ENCODE measurements around the gene NSL1. TPM values are rescaled to one million over a fixed set of nuclear protein-coding genes. Genes with fewer than 3 reads are reported as not detected.

The NSL1 gene
- polyA plus RNA-seq, 3 donors = 8.4 to 21.1 (median 20.7) TPM

GRCh38 chr1:212696721-212697331 lies 94.8 kb downstream of the NSL1 start:
- 68 to 93% (median 88%) methylated on average over 13 of the region's 13 CpGs for WGBS, 3 donors

DNA sequence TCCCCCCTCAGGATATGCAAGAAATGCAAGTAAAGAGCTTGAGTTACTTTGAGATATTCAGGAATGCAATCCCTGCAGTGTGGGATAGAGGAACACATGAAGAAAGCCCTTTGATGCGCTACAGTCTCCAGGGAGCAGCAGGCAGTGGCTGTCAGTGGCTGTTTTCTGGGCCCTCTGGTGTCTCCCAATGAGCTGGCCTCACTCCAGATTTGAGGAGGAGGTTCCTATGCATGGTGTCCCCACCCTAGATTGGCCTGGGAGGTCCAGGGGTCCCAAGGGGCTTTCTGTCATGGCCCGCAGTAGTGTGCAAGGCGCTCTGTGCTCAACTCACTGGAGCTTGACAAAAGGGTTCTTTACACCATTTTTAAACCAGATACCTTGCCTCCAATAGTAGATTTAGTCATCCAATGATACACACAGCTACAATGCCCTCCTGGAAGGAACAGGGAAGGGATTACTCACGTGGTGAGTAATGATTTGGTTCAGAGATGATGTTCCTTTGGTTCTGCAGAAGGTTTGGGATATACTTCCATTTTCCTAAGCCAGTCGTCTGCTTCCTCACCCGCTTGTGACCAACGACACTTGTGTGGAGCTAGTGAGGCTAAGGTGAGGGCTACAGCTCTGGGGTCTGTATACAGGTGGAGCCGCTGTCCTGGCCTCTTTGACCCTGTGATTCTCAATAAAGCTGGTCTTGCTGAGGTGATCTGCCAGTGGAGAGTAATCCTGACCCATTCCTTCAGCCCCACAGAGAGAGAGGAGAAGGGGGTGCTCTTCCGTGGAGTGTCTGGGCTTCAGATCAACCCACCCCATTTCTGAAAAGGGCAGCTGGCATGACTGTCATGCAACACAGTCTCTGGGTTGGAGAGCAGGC lies 98.6 kb downstream of the NSL1 start:
- WGBS, 3 donors = 89 to 95% (median 93%) methylated on average over 9 of the region's 9 CpGs
- H3K27ac ChIP-seq (ENCODE audit: low read depth, low read length) = no peak overlapping the region

More at GRCh38 chr1:212696721-212697331, 94.8 kb downstream of the NSL1 start:
- no peak overlapping the region for H3K27ac ChIP-seq (ENCODE audit: low read depth, low read length)

DNA sequence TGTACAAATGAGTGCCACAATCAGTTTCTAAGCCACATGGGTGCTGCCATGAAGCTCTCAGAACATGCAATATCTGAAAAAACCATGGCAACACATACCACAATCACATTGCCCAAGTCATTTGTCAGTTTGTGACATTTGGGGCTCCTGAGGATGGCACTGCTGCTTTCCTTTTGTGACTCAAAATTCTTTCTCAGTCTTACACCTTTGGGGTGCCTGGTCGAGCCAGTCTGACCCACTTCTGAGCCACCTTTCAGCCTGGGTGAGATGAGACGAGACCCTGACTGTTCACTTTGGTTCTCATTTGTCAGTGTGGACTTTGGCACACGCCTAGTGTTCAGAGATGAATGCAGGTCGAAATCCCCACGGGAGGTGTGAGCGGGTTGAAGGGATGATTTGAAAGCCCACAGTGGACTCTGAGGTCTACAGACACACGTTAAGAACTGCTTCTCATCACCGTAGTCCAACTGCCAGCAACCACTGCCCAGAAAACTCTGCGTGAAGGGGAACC lies 100.0 kb downstream of the NSL1 start:
- WGBS, 3 donors = 65 to 85% (median 84%) methylated on average over 9 of the region's 9 CpGs
- no peak overlapping the region for H3K27ac ChIP-seq (ENCODE audit: low read depth, low read length)

DNA sequence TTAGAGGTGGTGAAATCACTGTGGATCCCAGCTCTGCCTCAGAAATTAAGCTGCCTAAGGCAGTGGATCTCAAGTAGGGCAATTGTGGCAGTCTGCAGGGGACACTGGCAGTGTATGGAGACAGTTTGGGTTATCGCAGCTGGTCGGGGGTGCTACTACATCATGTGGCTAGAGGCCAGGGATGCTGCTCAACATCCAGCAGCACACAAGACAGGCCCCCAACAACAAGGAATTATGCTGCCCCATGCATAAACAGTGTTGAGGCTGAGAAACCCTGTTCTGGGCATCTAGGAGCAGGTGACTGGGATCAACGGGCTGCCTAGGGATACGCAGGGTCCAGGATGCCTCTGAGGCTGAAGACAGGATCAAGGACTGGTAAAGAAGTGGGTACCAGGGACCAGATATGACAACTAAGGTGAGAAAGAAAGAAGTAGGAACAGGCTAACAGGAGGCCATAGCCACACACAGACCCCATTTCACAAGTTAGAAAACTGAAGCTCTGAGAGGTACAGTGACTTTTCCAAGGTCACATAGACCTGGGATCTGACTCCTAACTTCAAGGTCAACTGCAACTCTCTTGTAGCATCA lies 100.7 kb downstream of the NSL1 start:
- no peak overlapping the region for H3K27ac ChIP-seq (ENCODE audit: low read depth, low read length)
- 90 to 91% (median 90%) methylated on average over 4 of the region's 4 CpGs for WGBS, 3 donors

GRCh38 chr1:212689758-212690529 lies 101.6 kb downstream of the NSL1 start:
- whole genome bisulfite sequencing, 3 donors = 74 to 93% (median 89%) methylated on average over 12 of the region's 12 CpGs
- no peak overlapping the region for H3K27ac ChIP-seq (ENCODE audit: low read depth, low read length)

DNA sequence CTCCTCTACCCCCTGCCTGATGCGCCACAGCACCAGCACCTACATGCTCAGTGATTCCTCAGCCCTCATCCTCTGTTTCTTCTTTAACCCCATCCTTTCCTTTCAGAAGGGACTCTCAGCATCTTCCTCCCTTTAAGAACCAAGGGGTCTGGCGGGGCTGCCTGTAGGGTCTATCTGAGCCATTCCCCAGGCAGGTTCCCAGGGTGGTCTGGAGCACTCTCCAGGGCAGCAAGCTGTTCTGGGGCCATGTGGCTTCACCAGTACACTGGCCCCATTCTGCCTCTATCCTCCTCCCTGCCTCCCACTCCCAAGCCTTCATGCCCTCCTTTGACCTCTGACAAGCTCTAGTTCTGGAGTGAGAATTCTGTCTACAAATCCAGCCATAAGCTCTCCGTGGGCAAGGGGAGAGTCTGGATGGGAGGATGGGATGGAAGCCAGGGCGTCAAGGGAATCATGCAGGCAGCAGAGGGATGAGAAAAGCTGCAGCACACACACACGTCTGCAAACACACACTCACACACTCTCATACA lies 102.3 kb downstream of the NSL1 start:
- WGBS, 3 donors = 66 to 88% (median 82%) methylated on average over 5 of the region's 5 CpGs
- no peak overlapping the region for H3K27ac ChIP-seq (ENCODE audit: low read depth, low read length)

- H3K27ac ChIP-seq (ENCODE audit: low read depth, low read length) = no peak overlapping the region
- 70 to 78% (median 73%) methylated on average over 7 of the region's 7 CpGs for WGBS, 3 donors
Measured at GRCh38 chr1:212688341-212689047, 103.1 kb downstream of the NSL1 start.

GRCh38 chr1:212687811-212688210 lies 103.8 kb downstream of the NSL1 start:
- 88 to 93% (median 92%) methylated on average over 2 of the region's 2 CpGs for WGBS, 3 donors
- H3K27ac ChIP-seq (ENCODE audit: low read depth, low read length) = no peak overlapping the region

DNA sequence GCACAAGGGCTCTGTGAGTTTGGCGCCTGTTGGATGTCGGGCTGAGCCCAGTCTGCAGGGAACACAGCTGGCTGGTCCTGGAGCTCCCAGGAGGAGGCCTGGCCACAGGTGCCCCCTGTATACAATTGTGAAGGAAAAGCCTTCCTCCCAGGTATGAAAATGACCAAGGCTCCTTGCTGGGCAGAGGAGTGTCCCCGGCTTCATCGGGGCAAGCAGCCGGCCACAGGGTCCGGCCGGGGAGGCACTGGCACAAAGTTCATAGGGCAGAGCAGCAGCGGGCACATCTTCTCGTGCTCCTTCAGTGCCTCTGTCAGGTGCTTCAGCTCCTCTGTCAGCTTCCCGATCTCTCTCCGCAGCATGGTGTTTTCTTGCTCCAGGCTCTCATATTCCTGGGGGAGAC lies 105.0 kb downstream of the NSL1 start:
- no peak overlapping the region for H3K27ac ChIP-seq (ENCODE audit: low read depth, low read length)
- WGBS, 3 donors = 86 to 97% (median 96%) methylated on average over 11 of the region's 11 CpGs

DNA sequence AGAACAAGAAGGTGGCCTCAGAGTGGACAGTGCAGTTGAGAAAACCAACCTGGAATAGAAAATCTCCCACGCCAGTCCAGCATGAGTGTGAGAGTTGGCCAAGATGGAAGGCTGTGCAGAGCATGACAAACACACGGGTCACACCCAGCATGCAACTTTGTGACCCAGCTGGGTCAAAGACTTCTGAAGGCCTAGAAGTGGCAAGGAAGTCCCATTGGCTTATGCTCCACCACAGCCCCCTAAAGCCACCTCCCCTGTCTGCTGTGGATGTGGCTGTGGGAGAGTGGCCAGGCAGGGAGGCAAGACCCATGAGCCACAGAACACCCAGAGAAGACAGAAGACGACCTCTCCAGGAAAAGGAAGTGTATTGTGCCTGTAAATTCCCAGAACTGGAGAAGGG lies 105.5 kb downstream of the NSL1 start:
- 67 to 75% (median 67%) methylated on average over 3 of the region's 3 CpGs for WGBS, 3 donors
- no peak overlapping the region for H3K27ac ChIP-seq (ENCODE audit: low read depth, low read length)

DNA sequence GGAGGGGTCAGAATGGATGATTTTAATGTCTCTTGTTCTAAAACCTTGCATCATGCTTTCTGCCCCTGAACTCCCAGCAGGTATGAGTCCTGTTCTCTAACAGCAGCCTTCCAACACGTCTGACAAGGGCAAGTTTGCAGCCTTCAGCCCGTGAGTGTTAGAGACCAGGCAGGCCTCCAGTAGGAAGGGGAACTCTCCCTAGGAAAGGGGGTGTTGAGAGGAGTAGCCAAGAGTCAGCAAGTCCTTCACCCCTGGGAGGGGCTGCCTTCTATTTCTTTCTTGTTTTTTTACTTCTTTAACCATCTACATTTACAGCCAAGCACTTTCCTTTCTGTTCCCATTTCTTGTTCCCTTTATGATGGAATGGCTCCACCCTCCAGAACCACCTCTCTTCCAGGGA lies 106.1 kb downstream of the NSL1 start:
- no peak overlapping the region for H3K27ac ChIP-seq (ENCODE audit: low read depth, low read length)
- WGBS, 3 donors = 58 to 74% (median 64%) methylated on average over 2 of the region's 2 CpGs

DNA sequence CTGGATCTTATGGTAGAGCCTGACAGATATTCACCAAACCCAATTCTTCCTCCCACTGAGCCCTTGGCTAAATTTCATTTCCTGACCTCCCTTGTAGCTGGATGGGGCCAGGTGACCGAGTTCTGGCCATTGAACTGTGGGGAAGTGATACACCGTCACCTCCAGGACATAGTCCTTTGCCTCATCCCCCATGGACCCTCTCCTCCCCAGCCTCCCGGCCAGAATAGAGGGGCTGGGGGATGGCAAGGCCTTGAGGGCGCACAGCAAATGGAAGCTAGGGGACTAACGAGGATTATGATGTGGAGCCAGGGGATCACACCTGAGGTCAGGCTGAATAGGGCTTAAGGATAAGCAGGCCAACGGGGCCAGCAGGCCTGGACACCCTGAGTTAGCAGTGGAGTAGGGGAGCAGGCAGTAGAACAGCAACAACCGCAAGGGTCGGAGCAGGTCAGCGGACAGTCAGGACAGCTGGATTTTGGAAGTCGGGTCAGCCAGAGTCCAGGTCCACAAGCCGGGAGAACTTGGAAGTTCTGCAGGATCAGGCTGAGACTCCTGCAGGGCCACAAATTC lies 107.0 kb downstream of the NSL1 start:
- 85 to 96% (median 92%) methylated on average over 11 of the region's 11 CpGs for WGBS, 3 donors

GRCh38 chr1:212684076-212684475 lies 107.5 kb downstream of the NSL1 start:
- H3K27ac ChIP-seq (ENCODE audit: low read depth, low read length) = no peak overlapping the region
- WGBS, 3 donors = 74 to 81% (median 79%) methylated on average over 6 of the region's 6 CpGs

More for the DNA sequence above, 107.0 kb downstream of the NSL1 start:
- no peak overlapping the region for H3K27ac ChIP-seq (ENCODE audit: low read depth, low read length)

DNA sequence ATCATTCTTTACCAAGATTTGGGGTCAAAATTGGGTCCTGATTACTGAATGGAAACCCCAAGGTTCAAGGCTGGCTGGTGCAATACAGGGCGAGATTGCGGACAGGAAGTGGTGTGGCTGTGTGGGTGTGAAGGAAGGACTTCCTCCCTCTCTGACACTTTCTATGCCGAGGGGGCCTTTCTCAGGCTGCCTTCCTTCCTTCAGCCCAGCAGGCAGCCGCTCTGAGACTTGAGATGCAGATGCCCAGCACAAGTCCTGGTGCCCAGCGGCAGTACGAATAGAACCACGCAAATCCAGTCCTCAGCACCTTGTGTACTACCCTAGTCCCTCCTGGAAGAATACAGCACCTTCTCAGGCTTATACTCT lies 108.2 kb downstream of the NSL1 start:
- 43 to 71% (median 51%) methylated on average over 7 of the region's 7 CpGs for WGBS, 3 donors
- no peak overlapping the region for H3K27ac ChIP-seq (ENCODE audit: low read depth, low read length)

DNA sequence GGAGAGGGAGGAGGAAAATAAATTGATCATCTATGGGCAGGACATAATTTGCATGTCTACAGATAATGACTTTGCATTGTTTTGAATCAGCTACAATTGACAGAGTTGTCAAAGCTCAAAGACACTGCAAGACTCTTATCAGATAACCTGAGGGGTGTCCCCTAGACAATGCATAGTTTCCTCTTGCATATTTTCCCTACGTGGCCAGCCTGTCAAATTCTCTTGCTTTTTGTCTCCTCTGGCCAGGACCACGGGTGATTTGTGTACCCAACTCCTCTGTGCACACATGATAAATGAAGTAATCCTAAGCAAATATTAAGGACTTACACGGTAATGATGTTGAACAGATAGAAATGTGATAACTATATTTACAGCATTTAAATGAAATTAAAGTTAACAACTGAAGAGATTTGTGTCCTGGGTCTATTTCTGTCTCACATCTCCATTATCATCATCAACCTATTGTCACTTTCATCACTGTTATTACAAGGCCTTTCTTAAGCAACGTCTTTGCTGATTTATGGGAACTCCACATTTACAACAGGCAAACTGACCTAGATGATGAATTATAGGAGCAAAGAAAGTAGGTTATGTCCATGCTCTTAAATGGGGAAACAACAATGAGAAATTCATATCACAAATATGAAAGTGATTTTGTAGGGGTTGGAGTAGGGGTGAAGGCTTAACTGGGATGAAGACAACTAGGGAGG lies 110.7 kb downstream of the NSL1 start:
- H3K27ac ChIP-seq (ENCODE audit: low read depth, low read length) = no peak overlapping the region
- WGBS, 3 donors = 22 to 47% (median 45%) methylated on average over 4 of the region's 4 CpGs

GRCh38 chr1:212678456-212679410 lies 112.8 kb downstream of the NSL1 start:
- H3K27ac ChIP-seq (ENCODE audit: low read depth, low read length) = no peak overlapping the region
- 68 to 72% (median 70%) methylated on average over 11 of the region's 11 CpGs for WGBS, 3 donors
